MM.1S (cell line): ENCODE measurements around the gene PLXNA2.

Experiments used
- DNase-seq: peaks from one replicate; pipeline ENCODE4 v3.0.0-alpha.2; 2015
- H2AFZ ChIP-seq: fragments of 300-600 bp; sonication (generic); 2 replicates; pipeline ENCODE4 v1.6.0; 2016; ENCODE audit warnings: antibody characterized with exemption, low read length
- H3F3A ChIP-seq: fragments of 300-600 bp; sonication (generic); 2 replicates; pipeline ENCODE4 v1.6.1; 2016; ENCODE audit warnings: mild to moderate bottlenecking, antibody characterized with exemption, low read length, moderate library complexity, mixed read lengths; ENCODE audit not compliant: insufficient read depth
- H3K27ac ChIP-seq: fragments of 300-600 bp; sonication (generic); 2 replicates; pipeline ENCODE4 v1.5.1; 2016; ENCODE audit warnings: mild to moderate bottlenecking, low read length
- H3K27me3 ChIP-seq: fragments of 300-600 bp; sonication (generic); replicated peaks from 2 replicates; pipeline ENCODE4 v1.6.0; 2016; ENCODE audit warnings: low read length; ENCODE audit not compliant: insufficient read depth
- H3K36me3 ChIP-seq: fragments of 300-600 bp; sonication (generic); replicated peaks from 2 replicates; pipeline ENCODE4 v1.6.1; 2016; ENCODE audit warnings: mild to moderate bottlenecking, low read length, mixed read lengths; ENCODE audit not compliant: insufficient read depth
- H3K4me1 ChIP-seq: fragments of 300-600 bp; sonication (generic); 2 replicates; pipeline ENCODE4 v1.6.1; 2016; ENCODE audit warnings: low read length, mixed read lengths
- H3K4me2 ChIP-seq: fragments of 300-600 bp; sonication (generic); 2 replicates; pipeline ENCODE4 v1.6.0; 2016; ENCODE audit warnings: low read depth, low read length
- H3K4me3 ChIP-seq: fragments of 300-600 bp; sonication (generic); 2 replicates; pipeline ENCODE4 v1.5.1; 2016; ENCODE audit warnings: low read length, mixed read lengths
- H3K79me2 ChIP-seq: fragments of 300-600 bp; sonication (generic); 2 replicates; pipeline ENCODE4 v1.6.1; 2016; ENCODE audit warnings: mixed run types, low read length, mixed read lengths
- H3K9ac ChIP-seq: fragments of 300-600 bp; sonication (generic); 2 replicates; pipeline ENCODE4 v1.6.1; 2016; ENCODE audit warnings: low read length, mixed read lengths
- H3K9me2 ChIP-seq: fragments of 300-600 bp; sonication (generic); replicated peaks from 2 replicates; pipeline ENCODE4 v1.6.1; 2016; ENCODE audit warnings: mild to moderate bottlenecking, low read length, mixed read lengths; ENCODE audit not compliant: insufficient read depth
- H3K9me3 ChIP-seq: fragments of 300-600 bp; sonication (generic); replicated peaks from 2 replicates; pipeline ENCODE4 v1.6.1; 2016; ENCODE audit warnings: mild to moderate bottlenecking, low read length, mixed read lengths; ENCODE audit not compliant: insufficient read depth
- H4K20me1 ChIP-seq: fragments of 300-600 bp; sonication (generic); 2 replicates; pipeline ENCODE4 v1.6.1; 2016; ENCODE audit warnings: mild to moderate bottlenecking, low read length, moderate library complexity, mixed read lengths; ENCODE audit not compliant: insufficient read depth
- EZH2 ChIP-seq: fragments of 300-600 bp; sonication (generic); optimal IDR thresholded peaks from 2 replicates; pipeline ENCODE3; 2017; ENCODE audit warnings: low read depth, mild to moderate bottlenecking, antibody characterized with exemption, low read length, mixed read lengths
- EZH2phosphoT487 ChIP-seq: fragments of 300-600 bp; sonication (generic); IDR thresholded peaks from 2 replicates; pipeline ENCODE4 v1.6.1; 2018; ENCODE audit warnings: antibody characterized with exemption, low read length
- TF ChIP-seq, protein P1 (sequence below): fragments of 300-600 bp; sonication (generic); IDR thresholded peaks from 2 replicates; pipeline ENCODE4 v1.5.1; 2016; ENCODE audit warnings: antibody characterized with exemption, low read length, mixed read lengths

The PLXNA2 gene

GRCh38 chr1:208146650-208147049 lies 97.5 kb downstream of the PLXNA2 start:
- Histone ChIP-seq H3K79me2 (no peaks in the 10 kb centered on the region), H3K9me2 (no peaks in the 10 kb centered on the region), H4K20me1 (no peaks in the 10 kb centered on the region), H2AFZ (no peak overlapping the region), H3K27me3 (no peaks in the 10 kb centered on the region), H3F3A (no peaks in the 10 kb centered on the region), H3K27ac (no peak overlapping the region), H3K4me2 (no peak overlapping the region), H3K9ac (no peak overlapping the region), H3K4me3 (no peak overlapping the region), H3K9me3 (no peaks in the 10 kb centered on the region), H3K4me1 (no peaks in the 10 kb centered on the region), H3K36me3 (no peaks in the 10 kb centered on the region)
- TF ChIP-seq, protein P1, sequence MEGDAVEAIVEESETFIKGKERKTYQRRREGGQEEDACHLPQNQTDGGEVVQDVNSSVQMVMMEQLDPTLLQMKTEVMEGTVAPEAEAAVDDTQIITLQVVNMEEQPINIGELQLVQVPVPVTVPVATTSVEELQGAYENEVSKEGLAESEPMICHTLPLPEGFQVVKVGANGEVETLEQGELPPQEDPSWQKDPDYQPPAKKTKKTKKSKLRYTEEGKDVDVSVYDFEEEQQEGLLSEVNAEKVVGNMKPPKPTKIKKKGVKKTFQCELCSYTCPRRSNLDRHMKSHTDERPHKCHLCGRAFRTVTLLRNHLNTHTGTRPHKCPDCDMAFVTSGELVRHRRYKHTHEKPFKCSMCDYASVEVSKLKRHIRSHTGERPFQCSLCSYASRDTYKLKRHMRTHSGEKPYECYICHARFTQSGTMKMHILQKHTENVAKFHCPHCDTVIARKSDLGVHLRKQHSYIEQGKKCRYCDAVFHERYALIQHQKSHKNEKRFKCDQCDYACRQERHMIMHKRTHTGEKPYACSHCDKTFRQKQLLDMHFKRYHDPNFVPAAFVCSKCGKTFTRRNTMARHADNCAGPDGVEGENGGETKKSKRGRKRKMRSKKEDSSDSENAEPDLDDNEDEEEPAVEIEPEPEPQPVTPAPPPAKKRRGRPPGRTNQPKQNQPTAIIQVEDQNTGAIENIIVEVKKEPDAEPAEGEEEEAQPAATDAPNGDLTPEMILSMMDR: no peak
- TF ChIP-seq EZH2 (no peak), EZH2phosphoT487 (no peak)
- DNase-seq: no peak

- H3K4me3 ChIP-seq: no peak overlapping the region
- no peak overlapping the region for H3K4me2 ChIP-seq
- H3K9me3 ChIP-seq: no peaks in the 10 kb centered on the region
- H3K9ac ChIP-seq: no peak overlapping the region
- no peaks in the 10 kb centered on the region for H3K4me1 ChIP-seq
- no peak overlapping the region for H3K27ac ChIP-seq
- no peaks in the 10 kb centered on the region for H3K27me3 ChIP-seq
- no peak for DNase-seq
- H3K79me2 ChIP-seq: no peaks in the 10 kb centered on the region
- no peak overlapping the region for H2AFZ ChIP-seq
- TF ChIP-seq, protein P1: no peak
- TF ChIP-seq EZH2phosphoT487 (no peak), EZH2 (no peak)
- no peaks in the 10 kb centered on the region for H4K20me1 ChIP-seq
- H3F3A ChIP-seq: no peaks in the 10 kb centered on the region
- no peaks in the 10 kb centered on the region for H3K36me3 ChIP-seq
- H3K9me2 ChIP-seq: no peaks in the 10 kb centered on the region
Observed at GRCh38 chr1:208145167-208145566, 99.0 kb downstream of the PLXNA2 start.

- Histone ChIP-seq H3K4me2 (no peak overlapping the region), H3K4me3 (no peak overlapping the region), H4K20me1 (no peaks in the 10 kb centered on the region), H3K27me3 (no peaks in the 10 kb centered on the region), H2AFZ (no peak overlapping the region), H3F3A (no peaks in the 10 kb centered on the region), H3K9ac (no peak overlapping the region), H3K36me3 (no peaks in the 10 kb centered on the region), H3K9me2 (no peaks in the 10 kb centered on the region), H3K27ac (no peak overlapping the region), H3K79me2 (no peaks in the 10 kb centered on the region), H3K4me1 (no peaks in the 10 kb centered on the region), H3K9me3 (no peaks in the 10 kb centered on the region)
- DNase-seq: no peak
- TF ChIP-seq EZH2: no peak
- TF ChIP-seq, protein P1: no peak
- TF ChIP-seq EZH2phosphoT487: no peak
Observed at GRCh38 chr1:208142590-208143382, 101.4 kb downstream of the PLXNA2 start.
